Pons (tissue), 1 donor: ENCODE measurements around the gene ZNF552.
"Not testable (repeated sequence)": the region's sequence is repeated elsewhere in the genome, so short reads cannot be mapped to it uniquely, and the experiment has no call there.

Experiments used
- DNase-seq: peaks from one replicate; pipeline ENCODE4 v3.0.0-alpha.2; 2016; ENCODE audit warnings: low spot score

The ZNF552 gene

DNA sequence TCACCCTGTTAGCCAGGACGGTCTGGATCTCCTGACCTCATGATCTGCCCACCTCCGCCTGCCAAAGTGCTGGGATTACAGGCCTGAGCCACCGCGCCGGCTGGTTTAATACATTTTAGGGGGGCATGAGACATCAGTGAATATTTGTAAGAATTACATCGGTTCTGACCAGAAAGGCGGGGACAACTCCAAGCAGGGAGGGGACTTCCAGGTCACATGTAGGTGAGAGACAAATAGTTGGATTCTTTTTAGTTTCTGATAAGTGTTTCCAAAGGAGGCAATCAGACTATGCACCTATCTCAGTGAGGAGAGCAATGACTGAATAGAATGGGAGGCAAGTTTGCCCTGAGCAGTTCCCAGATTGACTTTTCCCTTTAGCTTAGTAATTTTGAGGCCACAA, 3.7 kb upstream of the ZNF552 start:
- no peak for DNase-seq

DNA sequence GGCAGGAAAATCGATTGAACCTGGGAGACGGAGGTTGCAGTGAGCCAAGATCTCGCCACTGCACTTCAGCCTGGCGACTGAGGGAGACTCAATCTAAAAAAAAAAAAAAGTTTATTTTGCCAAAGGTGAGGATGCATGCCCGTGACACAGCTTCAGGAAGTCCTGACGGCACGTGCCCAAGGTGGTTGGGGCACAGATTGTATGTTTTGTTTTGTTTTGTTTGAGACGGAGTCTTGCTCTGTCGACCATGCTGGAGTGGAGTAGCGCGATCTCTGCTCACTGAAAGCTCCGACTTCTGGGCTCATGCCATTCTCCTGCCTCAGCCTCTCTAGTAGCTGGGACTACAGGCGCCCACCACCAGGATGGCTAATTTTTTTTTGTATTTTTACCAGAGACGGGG, 3.3 kb upstream of the ZNF552 start:
- DNase-seq, result no peak

- DNase-seq, result no peak
These were observed 1.9 kb upstream of the ZNF552 start for GRCh38 chr19:57816652-57817051.

DNA sequence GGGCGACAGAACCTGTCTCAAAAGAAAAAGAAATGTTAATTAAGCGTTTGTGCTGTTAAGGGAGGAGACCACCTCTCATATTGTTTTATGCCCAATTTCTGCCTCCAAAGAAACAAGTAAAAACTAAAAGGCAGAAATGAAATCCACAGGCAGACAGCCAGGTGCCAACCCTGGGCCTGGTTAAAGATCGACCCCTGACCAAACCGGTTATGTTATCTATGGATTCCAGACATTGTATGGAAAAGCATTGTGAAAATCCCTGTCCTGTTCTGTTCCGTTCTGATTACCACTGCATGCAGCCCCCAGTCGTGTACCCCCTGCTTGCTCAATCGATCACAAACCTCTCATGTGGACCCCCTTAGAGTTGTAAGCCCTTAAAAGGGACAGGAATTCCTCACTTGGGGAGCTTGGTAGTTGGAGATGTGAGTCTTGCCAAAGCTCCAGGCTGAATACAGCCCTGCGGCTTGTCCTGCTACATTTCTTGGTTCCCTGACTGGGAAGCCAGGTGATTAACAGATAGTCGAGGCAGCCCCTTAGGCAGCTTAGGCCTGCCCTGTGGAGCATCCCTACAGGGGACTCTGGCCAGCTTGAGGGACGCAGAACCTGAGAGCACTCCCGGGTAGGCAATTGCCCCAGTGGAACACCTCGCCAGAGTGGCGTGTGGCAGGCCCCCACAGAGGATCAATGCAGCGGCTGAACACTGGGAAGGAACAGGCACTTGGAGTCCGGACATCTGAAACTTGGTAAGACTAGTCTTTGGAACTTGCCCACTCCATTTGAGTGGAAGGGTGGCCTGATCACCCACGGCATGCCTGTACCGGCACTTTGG, 748 bp upstream of the ZNF552 start:
- no peak for DNase-seq

- DNase-seq, result no peak
These were observed 701 bp downstream of the ZNF552 start for GRCh38 chr19:57813919-57814504.

DNA sequence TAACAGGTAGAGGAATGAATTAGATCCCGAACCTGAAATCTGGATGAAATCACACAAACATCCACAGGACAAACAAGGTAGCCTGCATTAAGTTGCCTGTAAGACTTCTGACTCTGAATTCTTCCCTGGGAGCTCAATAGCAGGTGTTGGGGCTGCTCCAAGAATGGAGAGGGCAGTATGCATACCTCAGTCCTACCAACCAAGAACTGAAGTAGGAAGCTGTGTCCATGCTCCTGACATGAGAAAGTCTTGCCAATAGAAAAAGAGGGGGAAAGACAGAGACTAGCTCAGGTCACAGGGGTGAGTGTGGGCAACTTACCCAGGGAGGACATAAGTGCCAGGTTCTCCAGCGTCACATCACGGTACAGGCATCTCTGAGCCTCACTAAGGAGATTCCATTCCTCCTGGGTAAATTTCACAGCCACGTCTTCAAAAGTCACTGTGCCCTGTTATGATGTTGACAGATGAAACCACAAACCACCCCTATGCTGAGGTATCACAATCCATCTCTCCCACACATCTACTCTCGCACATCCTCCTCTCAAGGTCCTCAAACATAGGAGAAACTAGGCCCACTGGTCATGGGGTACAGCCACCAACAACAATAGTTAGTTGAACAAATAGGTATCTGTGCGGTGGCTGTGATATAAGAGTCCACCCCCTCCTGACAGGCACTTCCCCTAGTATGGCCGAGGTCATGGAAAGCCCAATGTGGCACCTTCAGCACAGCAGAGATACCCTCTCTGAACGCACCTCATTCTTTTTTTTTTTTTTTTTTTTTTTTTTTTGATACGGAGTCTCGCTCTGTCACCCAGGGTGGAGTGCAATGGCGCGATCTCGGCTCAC, 1.5 kb downstream of the ZNF552 start:
- DNase-seq, result not testable (repeated sequence)

DNA sequence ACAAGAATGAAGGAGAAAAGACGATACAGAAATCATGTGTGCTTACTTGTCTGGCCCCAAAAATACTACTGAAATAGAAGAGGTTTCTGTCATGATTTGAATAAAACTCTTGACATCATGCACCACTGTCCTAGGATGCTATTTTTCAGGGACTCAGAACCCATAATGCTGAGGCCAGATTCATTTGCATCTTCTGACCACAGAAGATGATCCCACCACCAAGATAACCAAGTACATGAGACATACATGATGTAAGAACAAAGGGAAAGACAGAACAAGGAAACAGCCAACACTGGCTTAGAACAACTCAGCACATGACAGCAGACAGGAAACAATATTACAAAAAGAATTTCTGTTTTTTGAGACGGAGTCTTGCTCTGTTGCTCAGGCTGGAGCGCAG, 2.5 kb downstream of the ZNF552 start:
- DNase-seq, result no peak

GRCh38 chr19:57810410-57811295, 4.1 kb downstream of the ZNF552 start:
- DNase-seq, result not testable (repeated sequence)

DNA sequence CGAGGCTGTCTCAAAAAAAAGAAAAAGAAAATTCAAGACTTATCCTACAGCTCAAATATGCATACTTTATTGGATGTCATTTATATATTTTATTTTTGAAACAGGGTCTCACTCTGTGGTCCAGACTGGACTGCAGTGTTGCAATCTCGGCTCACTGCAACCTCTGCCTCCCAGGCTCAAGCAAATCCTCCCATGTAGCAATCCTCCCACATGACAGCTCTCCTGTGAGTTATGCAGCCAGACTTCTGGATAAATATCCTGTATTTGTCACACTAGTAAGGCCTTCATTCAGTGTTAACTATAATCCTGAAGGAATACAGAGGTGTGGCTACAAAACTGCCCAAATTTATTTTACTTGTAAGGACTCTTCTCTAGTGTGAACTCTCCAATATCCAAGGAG, 7.2 kb downstream of the ZNF552 start:
- DNase-seq, result no peak

GRCh38 chr19:57803594-57804325, 11.0 kb downstream of the ZNF552 start:
- DNase-seq, result no peak

DNA sequence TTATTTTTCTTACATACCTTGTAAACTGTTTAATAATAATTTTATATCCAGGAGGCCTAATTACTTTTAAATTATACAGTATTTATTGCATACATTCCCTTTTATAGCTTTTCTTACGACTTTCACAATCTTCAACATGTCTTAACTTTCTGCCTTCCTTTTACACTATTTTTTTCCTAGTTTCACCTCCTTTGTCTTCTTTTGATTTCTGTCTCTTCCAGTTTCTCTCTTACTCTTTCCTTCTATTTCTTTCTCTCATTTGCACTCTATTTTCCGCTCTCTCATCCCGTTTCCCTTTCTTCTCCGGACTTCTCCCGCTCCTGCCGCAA, 11.5 kb downstream of the ZNF552 start:
- DNase-seq, result no peak

DNA sequence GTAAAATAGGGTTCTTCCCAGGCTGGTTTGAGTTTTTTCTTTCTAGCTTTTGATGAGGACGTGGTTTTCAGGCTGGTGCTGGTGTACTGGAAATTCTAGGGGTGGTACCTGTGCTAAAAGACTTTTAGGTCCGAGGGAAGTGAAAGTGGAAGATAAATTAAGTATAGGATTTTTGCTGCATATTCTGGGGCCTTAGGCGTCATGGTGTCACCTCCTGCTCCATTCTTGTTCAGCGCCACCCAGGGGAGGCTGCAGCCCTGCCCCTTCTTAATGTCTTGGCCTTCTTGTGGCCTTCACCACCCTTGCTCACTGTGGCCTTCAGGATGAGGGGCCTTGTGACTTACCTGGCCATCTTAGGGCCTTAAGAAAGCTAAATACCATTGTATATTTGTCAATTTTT, 12.4 kb downstream of the ZNF552 start:
- no peak for DNase-seq

DNA sequence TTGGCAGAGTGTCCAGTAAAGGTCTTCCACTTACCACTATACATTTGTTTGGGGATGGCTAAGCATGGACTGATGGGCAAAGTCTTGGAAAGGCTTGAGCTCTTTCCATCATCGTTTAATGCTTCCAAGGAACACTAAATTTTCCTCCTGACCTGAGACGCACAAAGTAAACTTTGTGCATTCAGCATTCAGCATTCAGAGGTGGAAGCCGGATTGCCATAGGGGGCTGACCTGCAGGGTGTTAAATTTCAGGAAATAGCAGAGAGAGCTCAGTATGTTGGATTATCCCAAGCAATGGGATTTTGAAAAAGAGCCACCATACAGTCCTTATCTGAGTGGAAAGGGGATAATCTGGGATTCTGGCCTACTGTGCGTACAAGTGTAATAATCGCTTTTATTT, 14.0 kb downstream of the ZNF552 start:
- no peak for DNase-seq

DNA sequence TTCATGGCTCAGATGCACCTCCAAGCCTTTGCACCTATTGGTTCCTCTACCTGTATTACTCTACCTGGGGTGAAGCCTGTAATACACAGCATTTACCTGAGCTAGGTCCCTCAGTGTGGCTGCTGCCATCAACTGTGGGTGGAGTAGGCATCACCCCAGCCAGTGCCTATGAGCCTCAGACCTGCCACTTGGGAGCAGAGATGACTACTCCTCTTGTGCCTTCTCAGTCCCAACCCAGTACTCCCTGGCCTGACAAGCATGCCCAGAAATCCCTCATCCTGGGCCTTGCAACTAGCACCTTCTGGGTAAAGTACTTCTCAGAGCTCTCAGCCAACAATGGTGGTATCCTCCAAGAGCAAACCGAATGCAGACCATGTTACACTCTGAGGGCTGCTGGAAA, 18.1 kb downstream of the ZNF552 start:
- not testable (repeated sequence) for DNase-seq

GRCh38 chr19:57789288-57789687, 25.4 kb downstream of the ZNF552 start:
- DNase-seq, result no peak

DNA sequence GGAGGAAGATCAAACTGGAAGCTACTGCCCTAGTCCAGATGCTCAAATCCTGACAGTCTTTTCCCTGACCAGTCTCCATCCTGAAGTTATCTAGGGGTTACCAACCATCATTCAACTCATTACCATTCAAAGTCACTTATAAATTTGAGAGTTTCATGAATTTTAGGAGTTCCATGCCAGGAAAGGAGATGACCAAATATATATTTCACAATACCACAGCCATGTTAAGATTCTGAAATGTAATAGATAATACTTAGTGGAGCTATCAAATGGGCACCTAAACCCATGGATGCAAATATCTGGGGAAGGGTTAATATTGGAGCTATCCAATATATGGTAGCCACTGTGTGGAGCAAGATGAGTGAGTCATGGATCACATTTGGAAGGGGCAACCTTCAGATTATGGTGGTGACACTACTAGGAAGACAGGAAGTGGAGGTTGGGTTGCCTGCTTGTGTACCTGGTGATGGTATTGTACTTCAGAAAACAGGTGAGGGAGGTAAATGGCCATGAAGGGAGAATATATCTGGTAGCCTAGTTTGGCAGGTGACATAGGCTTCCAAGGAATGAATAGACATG, 26.5 kb downstream of the ZNF552 start:
- DNase-seq, result no peak

DNA sequence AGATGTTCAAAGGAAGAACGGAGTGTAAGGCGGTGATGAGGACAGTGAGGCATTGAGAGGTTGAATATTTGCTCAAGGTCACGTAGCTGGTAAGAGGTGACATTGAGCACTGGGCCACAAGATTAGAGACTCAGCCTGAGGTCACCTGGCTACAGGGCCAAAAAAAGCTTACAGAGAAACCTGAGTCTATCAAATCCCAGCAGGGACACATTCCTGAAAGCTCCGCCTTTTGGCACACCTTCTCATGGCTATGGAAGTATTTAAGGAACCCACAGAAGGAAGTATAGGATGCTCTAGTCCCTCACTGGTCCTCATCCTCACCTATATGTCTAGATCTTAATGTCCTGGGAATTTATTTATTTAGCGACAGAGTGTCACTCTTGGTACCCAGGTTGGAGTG, 27.8 kb downstream of the ZNF552 start:
- no peak for DNase-seq

GRCh38 chr19:57786286-57786685, 28.4 kb downstream of the ZNF552 start:
- no peak for DNase-seq

DNA sequence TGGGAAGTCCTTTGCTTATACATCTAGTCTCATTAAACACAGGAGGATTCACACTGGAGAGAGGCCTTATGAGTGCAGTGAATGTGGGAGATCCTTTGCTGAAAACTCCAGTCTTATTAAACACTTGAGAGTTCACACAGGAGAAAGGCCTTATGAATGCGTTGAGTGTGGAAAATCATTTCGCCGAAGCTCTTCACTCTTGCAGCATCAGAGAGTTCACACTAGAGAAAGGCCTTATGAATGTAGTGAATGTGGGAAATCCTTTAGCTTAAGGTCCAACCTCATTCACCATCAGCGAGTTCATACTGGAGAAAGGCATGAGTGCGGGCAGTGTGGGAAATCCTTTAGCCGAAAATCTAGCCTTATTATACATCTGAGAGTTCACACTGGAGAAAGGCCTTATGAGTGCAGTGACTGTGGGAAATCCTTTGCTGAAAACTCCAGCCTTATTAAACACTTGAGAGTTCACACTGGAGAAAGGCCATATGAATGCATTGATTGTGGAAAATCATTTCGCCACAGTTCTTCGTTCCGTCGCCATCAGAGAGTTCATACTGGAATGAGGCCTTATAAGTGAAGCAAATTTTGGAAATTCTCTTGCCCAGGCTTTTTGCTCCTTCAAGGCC, 35.4 kb downstream of the ZNF552 start:
- DNase-seq, result no peak

GRCh38 chr19:57778336-57778735, 36.4 kb downstream of the ZNF552 start:
- no peak for DNase-seq
